Naive thymus-derived CD8-positive, alpha-beta T cell (primary cell): ENCODE data around the gene DMAC1. TPM values are rescaled to one million over a fixed set of nuclear protein-coding genes. Genes with fewer than 3 reads are reported as not detected.

Experiments used
- ATAC-seq, 2 donors: fragments of 150-1000 bp; cut with Tn5 transposase in 1 of 2; sonication (Bioruptor Pico), chemical (Tn5 transposase) in 1 of 2; 1 replicate in 1 of 2; 2 replicates in 1 of 2; pipeline ENCODE4 v1.10.0; 2021; ENCODE audit warnings: mild to moderate bottlenecking in 2 of 2, moderate library complexity in 2 of 2
- POLR2A ChIA-PET: fragments of 350-600 bp; sonication (Branson Sonifier 250); formaldehyde crosslinking; loops from one replicate; lab custom pipeline; 2021; ENCODE audit warnings: antibody characterized with exemption; lab: Charles Lee
- DNase-seq, 10 donors: peaks; one replicate each; pipeline versions ENCODE4 v3.0.0 to v3.0.0-alpha.2; 2020 to 2022
- H3K27ac Mint-ChIP-seq, 10 donors: one replicate each; pipeline ENCODE4 v1.8.0; 2020 to 2022; ENCODE audit warnings: mild to moderate bottlenecking in 10 of 10, mixed read lengths in 10 of 10, moderate library complexity in 4 of 10, inconsistent platforms in 1 of 10
- H3K27me3 Mint-ChIP-seq, 5 donors: one replicate each; pipeline ENCODE4 v1.8.0; 2021 to 2022; ENCODE audit warnings: mixed read lengths in 5 of 5
- H3K36me3 Mint-ChIP-seq, 3 donors: one replicate each; pipeline ENCODE4 v1.8.0; 2020 to 2022; ENCODE audit warnings: mixed read lengths in 3 of 3, mild to moderate bottlenecking in 2 of 3, inconsistent platforms in 1 of 3
- H3K4me1 Mint-ChIP-seq, 4 donors: one replicate each; pipeline ENCODE4 v1.8.0; 2021 to 2022; ENCODE audit warnings: mixed read lengths in 4 of 4
- H3K4me3 Mint-ChIP-seq, 10 donors: one replicate each; pipeline ENCODE4 v1.8.0; 2020 to 2022; ENCODE audit warnings: mild to moderate bottlenecking in 10 of 10, mixed read lengths in 10 of 10, moderate library complexity in 6 of 10, inconsistent platforms in 1 of 10
- H3K9me3 Mint-ChIP-seq, 9 donors: one replicate each; pipeline ENCODE4 v1.8.0; 2020 to 2022; ENCODE audit warnings: mixed read lengths in 9 of 9, mild to moderate bottlenecking in 3 of 9, inconsistent platforms in 1 of 9, moderate library complexity in 1 of 9
- polyA plus RNA-seq, 3 donors: library from polyadenylated mRNA; unstranded; fragments of 300-500 nt; fragmentation: Illumina TruSeq; gene quantifications; one replicate each; pipeline ENCODE4 v1.2.3, GENCODE V29; 2021
- total RNA-seq, 8 experiments: library from RNA in 2 of 8; stranded (reverse) in 2 of 8; gene quantifications; one replicate each; pipeline ENCODE4 v1.2.3 and lab custom pipeline; 2021 to 2026

DMAC1 gene
- total and polyA plus RNA-seq, 5 experiments from 2014 or later: 34.7 to 69.9 (median 52.8) TPM

GRCh38 chr9:7780261-7780988 is 19.2 kb downstream of the DMAC1 start:
- POLR2A ChIA-PET: no interaction called here
- no peak for ATAC-seq
- Mint-ChIP-seq H3K9me3 (no peaks in the 10 kb centered on the region), H3K27me3 (peaks cover 0 to 2% (median 0%) of the 10 kb centered on the region in 5 donors), H3K27ac (peak overlapping the region in 1 of 10 donors; percentile 1), H3K36me3 (no peaks in the 10 kb centered on the region), H3K4me1 (peaks cover 0 to 2% (median 0%) of the 10 kb centered on the region in 4 donors), H3K4me3 (no peak overlapping the region)
- DNase-seq: no peak

- peaks cover 0 to 2% (median 0%) of the 10 kb centered on the region in 4 donors for H3K4me1 Mint-ChIP-seq
- H3K27me3 Mint-ChIP-seq: peaks cover 0 to 2% (median 0%) of the 10 kb centered on the region in 5 donors
- no peak for DNase-seq
- no peak overlapping the region for H3K27ac Mint-ChIP-seq
- POLR2A ChIA-PET: no interaction called here
- no peak for ATAC-seq
- H3K9me3 Mint-ChIP-seq: no peaks in the 10 kb centered on the region
- no peak overlapping the region for H3K4me3 Mint-ChIP-seq
- H3K36me3 Mint-ChIP-seq: no peaks in the 10 kb centered on the region
Measured at GRCh38 chr9:7778851-7779600, 20.6 kb downstream of the DMAC1 start.

- Mint-ChIP-seq H3K36me3 (no peaks in the 10 kb centered on the region), H3K27me3 (peaks cover 0 to 2% (median 0%) of the 10 kb centered on the region in 5 donors), H3K9me3 (no peaks in the 10 kb centered on the region), H3K27ac (no peak overlapping the region), H3K4me3 (no peak overlapping the region), H3K4me1 (no peaks in the 10 kb centered on the region)
- POLR2A ChIA-PET: no interaction called here
- DNase-seq (no peak), ATAC-seq (no peak)
Measured at GRCh38 chr9:7777771-7778170, 21.8 kb downstream of the DMAC1 start.

- Mint-ChIP-seq H3K4me1 (no peaks in the 10 kb centered on the region), H3K9me3 (peaks cover 0 to 14% (median 1%) of the 10 kb centered on the region in 9 donors), H3K27ac (no peak overlapping the region), H3K36me3 (peaks cover 0 to 3% (median 2%) of the 10 kb centered on the region in 3 donors), H3K4me3 (no peak overlapping the region), H3K27me3 (peaks cover 0 to 14% (median 5%) of the 10 kb centered on the region in 5 donors)
- no peak for ATAC-seq
- no peak for DNase-seq
- POLR2A ChIA-PET: no interaction called here
Measured at GRCh38 chr9:7770111-7770510, 29.5 kb downstream of the DMAC1 start.

- Mint-ChIP-seq H3K27ac (no peak overlapping the region), H3K27me3 (peaks cover 0 to 2% (median 0%) of the 10 kb centered on the region in 5 donors), H3K4me1 (peaks cover 0 to 3% (median 0%) of the 10 kb centered on the region in 4 donors), H3K4me3 (no peak overlapping the region), H3K9me3 (peaks cover 0 to 15% (median 7%) of the 10 kb centered on the region in 9 donors), H3K36me3 (peaks cover 0 to 8% (median 5%) of the 10 kb centered on the region in 3 donors)
- no peak for ATAC-seq
- POLR2A ChIA-PET: no interaction called here
- no peak for DNase-seq
Measured at GRCh38 chr9:7762600-7762999, 37.0 kb downstream of the DMAC1 start.

- Mint-ChIP-seq H3K36me3 (peaks cover 0 to 5% (median 5%) of the 10 kb centered on the region in 3 donors), H3K27ac (no peak overlapping the region), H3K27me3 (no peaks in the 10 kb centered on the region), H3K4me3 (no peak overlapping the region), H3K9me3 (peaks cover 0 to 11% (median 5%) of the 10 kb centered on the region in 9 donors), H3K4me1 (peaks cover 3 to 7% (median 6%) of the 10 kb centered on the region in 4 donors)
- POLR2A ChIA-PET: no interaction called here
- no peak for DNase-seq
- no peak for ATAC-seq
Measured at GRCh38 chr9:7760014-7760415, 39.6 kb downstream of the DMAC1 start.

GRCh38 chr9:7756088-7756487 is 43.5 kb downstream of the DMAC1 start:
- Mint-ChIP-seq H3K9me3 (peaks cover 0 to 6% (median 0%) of the 10 kb centered on the region in 9 donors), H3K36me3 (no peaks in the 10 kb centered on the region), H3K4me1 (peaks cover 3 to 7% (median 6%) of the 10 kb centered on the region in 4 donors), H3K4me3 (no peak overlapping the region), H3K27me3 (no peaks in the 10 kb centered on the region), H3K27ac (peak overlapping the region in 3 of 10 donors; percentile 11 to 63 (median 27))
- peak in 1 of 10 donors; percentile 3 for DNase-seq
- peak; percentile 44 to 68 for ATAC-seq
- POLR2A ChIA-PET: no interaction called here

GRCh38 chr9:7752481-7752880 is 47.1 kb downstream of the DMAC1 start:
- Mint-ChIP-seq H3K36me3 (peaks cover 0 to 2% (median 0%) of the 10 kb centered on the region in 3 donors), H3K4me1 (peaks cover 0 to 7% (median 6%) of the 10 kb centered on the region in 4 donors), H3K27me3 (peaks cover 0 to 4% (median 0%) of the 10 kb centered on the region in 5 donors), H3K27ac (no peak overlapping the region), H3K4me3 (no peak overlapping the region), H3K9me3 (peaks cover 0 to 6% (median 0%) of the 10 kb centered on the region in 9 donors)
- ATAC-seq: no peak
- DNase-seq: no peak
- POLR2A ChIA-PET: no interaction called here
